GM23248 (cell line): ENCODE data around the gene TOX2.

Experiments
- EZH2 ChIP-seq: fragments of 200-600 bp; sonication (generic); IDR thresholded peaks from 2 replicates; pipeline ENCODE4 v1.6.1; 2018; ENCODE audit warnings: antibody characterized with exemption, mild to moderate bottlenecking; ENCODE audit not compliant: insufficient read depth, poor library complexity, severe bottlenecking
- EZH2phosphoT487 ChIP-seq: fragments of 200-600 bp; sonication (generic); IDR thresholded peaks from 2 replicates; pipeline ENCODE4 v1.6.1; 2018; ENCODE audit warnings: antibody characterized with exemption, moderate library complexity, mild to moderate bottlenecking, low read depth; ENCODE audit not compliant: insufficient read depth

DNA sequence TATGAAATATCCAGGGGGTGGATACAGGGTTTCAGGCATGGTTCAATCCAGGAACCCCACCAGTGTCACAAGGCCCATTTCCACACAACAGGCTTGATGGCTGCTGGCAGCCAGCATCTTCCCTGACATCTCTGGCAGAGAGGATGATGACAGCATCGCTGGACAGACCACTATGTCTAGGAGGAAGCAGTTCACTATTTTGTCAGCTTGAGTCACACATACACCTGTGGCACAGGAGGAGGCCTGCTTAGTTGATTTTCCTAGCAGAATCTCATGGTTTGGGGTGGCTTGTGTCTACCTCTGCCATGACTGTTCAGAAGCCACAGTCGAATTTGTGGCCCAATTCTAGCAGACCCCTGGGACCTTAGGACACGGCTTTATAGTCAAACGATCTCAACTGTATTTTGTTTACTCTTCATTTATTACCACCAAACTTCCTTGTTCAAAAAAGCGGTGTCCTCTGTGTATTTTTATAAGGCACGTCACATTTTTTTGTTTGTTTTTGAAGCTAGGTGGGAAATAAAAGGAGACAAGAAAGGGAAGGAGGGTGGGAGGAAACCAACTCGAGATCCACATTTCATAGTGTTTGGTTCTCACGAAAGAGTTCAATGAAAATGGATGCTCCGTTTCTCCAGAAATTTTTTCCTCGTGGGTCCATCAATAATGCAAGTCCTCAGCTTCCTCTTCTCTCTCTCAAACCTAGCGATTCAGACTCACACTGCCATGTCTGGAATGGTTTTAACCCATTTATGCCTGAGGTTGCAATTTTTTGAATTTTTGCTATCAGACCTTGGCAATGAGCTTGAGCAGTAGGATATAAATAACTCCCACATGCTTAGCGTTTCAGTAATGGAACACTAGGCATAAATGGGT lies 94.4 kb downstream of the TOX2 start:
- TF ChIP-seq EZH2phosphoT487 (no peak), EZH2 (no peak)
